ENCODE data around the gene MCRIP2.
A peak's percentile ranks its signal among the peaks of the same experiment; 100 is the strongest.

The MCRIP2 gene

GRCh38 chr16:632486-633335, 8.9 kb upstream of the MCRIP2 start:
- no peak for DNase-seq (ENCODE audit: low read depth)

GRCh38 chr16:633336-634050, 8.1 kb upstream of the MCRIP2 start:
- no peak for DNase-seq (ENCODE audit: low read depth)

- no peak for DNase-seq (ENCODE audit: low read depth)
Measured at GRCh38 chr16:634051-634670, 7.5 kb upstream of the MCRIP2 start.

GRCh38 chr16:634996-635395, 6.6 kb upstream of the MCRIP2 start:
- DNase-seq (ENCODE audit: low read depth) = no peak

- DNase-seq (ENCODE audit: low read depth) = no peak
Measured at GRCh38 chr16:635573-636205, 5.9 kb upstream of the MCRIP2 start.

- peak; percentile 91 for DNase-seq (ENCODE audit: low read depth)
Measured at GRCh38 chr16:636206-637080, 5.2 kb upstream of the MCRIP2 start, which contains the start of gene METTL26. METTL26 (minus strand) TSS chr16:636305; CDS start chr16:636290, 15 bp downstream.

- no peak for DNase-seq (ENCODE audit: low read depth)
Measured at GRCh38 chr16:637081-638018, 4.3 kb upstream of the MCRIP2 start.

- no peak for DNase-seq (ENCODE audit: low read depth)
Measured at GRCh38 chr16:638034-638543, 3.5 kb upstream of the MCRIP2 start.

- no peak for DNase-seq (ENCODE audit: low read depth)
Measured at GRCh38 chr16:638836-639235, 2.8 kb upstream of the MCRIP2 start.

- DNase-seq (ENCODE audit: low read depth) = no peak
Measured at GRCh38 chr16:640614-641013, 1.0 kb upstream of the MCRIP2 start.

GRCh38 chr16:642189-643049, 791 bp downstream of the MCRIP2 start:
- no peak for DNase-seq (ENCODE audit: low read depth)

- no peak for DNase-seq (ENCODE audit: low read depth)
Measured at GRCh38 chr16:643050-643368, 1.4 kb downstream of the MCRIP2 start.

GRCh38 chr16:644556-644955, 2.9 kb downstream of the MCRIP2 start:
- DNase-seq (ENCODE audit: low read depth) = no peak

GRCh38 chr16:645852-646678, 4.4 kb downstream of the MCRIP2 start:
- DNase-seq (ENCODE audit: low read depth) = no peak

GRCh38 chr16:646679-647172, 5.1 kb downstream of the MCRIP2 start:
- no peak for DNase-seq (ENCODE audit: low read depth)

GRCh38 chr16:647173-647902, 5.7 kb downstream of the MCRIP2 start:
- no peak for DNase-seq (ENCODE audit: low read depth)

- DNase-seq (ENCODE audit: low read depth) = no peak
Measured at GRCh38 chr16:648071-648780, 6.6 kb downstream of the MCRIP2 start.
